K562 (cell line): ENCODE data around the gene DEF6. TPM values are rescaled to one million over a fixed set of nuclear protein-coding genes. Genes with fewer than 3 reads are reported as not detected.

Source experiments
- CHD1 ChIP-seq: fragments of 200-600 bp; sonication (generic); IDR thresholded peaks from one replicate; pipeline ENCODE4 v1.6.1; 2012; ENCODE audit warnings: mild to moderate bottlenecking, moderate library complexity, low read length, inconsistent platforms
- CREBBP ChIP-seq: IDR thresholded peaks from one replicate; pipeline ENCODE4 v1.6.1; 2012; ENCODE audit warnings: low read depth, mild to moderate bottlenecking, control low read depth, inconsistent platforms, low read length
- CREM ChIP-seq: IDR thresholded peaks from 2 replicates; pipeline ENCODE4 v1.6.1; 2014; ENCODE audit warnings: antibody characterized with exemption, low read depth
- CTCFL ChIP-seq: IDR thresholded peaks from 2 replicates; pipeline ENCODE4 v1.6.1; 2011; ENCODE audit warnings: borderline replicate concordance, low read depth, mild to moderate bottlenecking, moderate library complexity, low read length; ENCODE audit not compliant: insufficient read depth, poor library complexity, severe bottlenecking
- DEAF1 ChIP-seq: fragments of 450-650 bp; formaldehyde crosslinking; IDR thresholded peaks from 2 replicates; pipeline ENCODE4 v1.4.0; 2020; ENCODE audit warnings: mild to moderate bottlenecking, moderate library complexity
- DIDO1 ChIP-seq: fragments of 450-650 bp; IDR thresholded peaks from 2 replicates; pipeline ENCODE4 v1.6.1; 2016; ENCODE audit warnings: low read depth, missing biosample characterization, missing genetic modification characterization
- E2F1 ChIP-seq: sonication (generic); formaldehyde crosslinking; IDR thresholded peaks from 2 replicates; pipeline ENCODE4 v1.8.1; 2023; ENCODE audit warnings: mild to moderate bottlenecking, missing genetic modification reagents, moderate library complexity
- EHMT2 ChIP-seq: fragments of 450-650 bp; IDR thresholded peaks from 2 replicates; pipeline ENCODE4 v1.6.1; 2018; ENCODE audit warnings: antibody characterized with exemption
- MBD2 ChIP-seq: sonication (generic); IDR thresholded peaks from 2 replicates; pipeline ENCODE4 v1.6.1; 2016; ENCODE audit warnings: low read depth, borderline replicate concordance
- NCOA1 ChIP-seq: fragments of 450-650 bp; IDR thresholded peaks from 2 replicates; pipeline ENCODE4 v1.6.1; 2016; ENCODE audit warnings: low read depth
- NCOR1 ChIP-seq: fragments of 450-650 bp; IDR thresholded peaks from 2 replicates; pipeline ENCODE4 v1.6.1; 2016; ENCODE audit warnings: mild to moderate bottlenecking, moderate library complexity
- POLR3A ChIP-seq: IDR thresholded peaks from 2 replicates; pipeline ENCODE4 v1.6.1; 2011; ENCODE audit warnings: borderline replicate concordance, mild to moderate bottlenecking, moderate library complexity; ENCODE audit not compliant: insufficient read length, insufficient read depth; ENCODE audit errors: extremely low read depth
- PRPF4 ChIP-seq: fragments of 200-400 bp; formaldehyde crosslinking; IDR thresholded peaks from one replicate; pipeline ENCODE4 v1.6.1; 2017; ENCODE audit warnings: low read length, low read depth, mild to moderate bottlenecking; ENCODE audit not compliant: insufficient read depth, poor library complexity, severe bottlenecking
- PURB ChIP-seq: sonication (generic); formaldehyde crosslinking; IDR thresholded peaks from 2 replicates; pipeline ENCODE4 v1.9.0; 2021; ENCODE audit warnings: low read depth, mild to moderate bottlenecking, missing genetic modification reagents
- RBM25 ChIP-seq: fragments of 200-400 bp; formaldehyde crosslinking; IDR thresholded peaks from 2 replicates; pipeline ENCODE4 v1.6.1; 2018; ENCODE audit warnings: low read length, low read depth, moderate library complexity; ENCODE audit not compliant: severe bottlenecking
- XRCC5 ChIP-seq: fragments of 200-400 bp; formaldehyde crosslinking; IDR thresholded peaks from 2 replicates; pipeline ENCODE4 v1.6.1; 2017; ENCODE audit warnings: low read depth, mild to moderate bottlenecking, low read length
- ZNF12 ChIP-seq: sonication (generic); formaldehyde crosslinking; IDR thresholded peaks from 2 replicates; pipeline ENCODE4 v1.4.0; 2020; ENCODE audit warnings: mild to moderate bottlenecking, missing genetic modification reagents
- ZNF165 ChIP-seq: fragments of 250-450 bp; sonication (Bioruptor Pico); IDR thresholded peaks from 2 replicates; pipeline ENCODE4 v1.4.0; 2020; ENCODE audit warnings: borderline replicate concordance
- ZNF668 ChIP-seq: fragments of 250-450 bp; sonication (Bioruptor Pico); IDR thresholded peaks from 2 replicates; pipeline ENCODE4 v1.8.0; 2022; ENCODE audit warnings: mild to moderate bottlenecking, inconsistent platforms
- ZNF695 ChIP-seq: fragments of 450-650 bp; formaldehyde crosslinking; IDR thresholded peaks from 2 replicates; pipeline ENCODE4 v1.4.0; 2020; ENCODE audit warnings: mild to moderate bottlenecking, moderate library complexity
- ZNF778 ChIP-seq: fragments of 450-650 bp; formaldehyde crosslinking; IDR thresholded peaks from 2 replicates; pipeline ENCODE4 v1.4.0; 2020; ENCODE audit warnings: mild to moderate bottlenecking, moderate library complexity
- ZNF780A ChIP-seq: fragments of 250-450 bp; sonication (Bioruptor Pico); IDR thresholded peaks from 2 replicates; pipeline ENCODE4 v1.5.0; 2021; ENCODE audit warnings: mild to moderate bottlenecking
- polyA plus RNA-seq, 8 experiments: library from polyadenylated mRNA; depleted of rRNA in 4 of 8; stranded (reverse) in 5 of 8; unstranded in 3 of 8; fragments of >200 nt; fragmentation: Nextera tagmentation in 2 of 8; fragmentation: Illumina TruSeq in 1 of 8; extraction: Ambion mirVana in 2 of 8; extraction: Trizol in 1 of 8; gene quantifications; 2 replicates each; pipeline versions ENCODE4 v1.2.1 to v1.2.3, GENCODE V29; 2011 to 2014; ENCODE audit warnings: inconsistent platforms in 1 of 8, missing spikeins in 1 of 8
- total RNA-seq, 7 experiments: library from RNA; depleted of rRNA in 6 of 7; stranded (reverse); fragments of >200 nt in 6 of 7; fragmentation: Illumina TruSeq in 2 of 7; extraction: Trizol in 2 of 7; gene quantifications; 2 replicates each; pipeline versions ENCODE4 v1.2.1 to v1.2.3, GENCODE V29; 2011 to 2021; ENCODE audit warnings: low replicate concordance in 1 of 7

DEF6 gene
- total and polyA plus RNA-seq, 9 of the 15 experiments (the other 6 are each of a cell fraction or from before 2014, with no cell fraction given) = 1.3 to 44.6 (median 22.7) TPM

GRCh38 chr6:35297601-35298481 lies at the start of gene DEF6 (continued):
- TF ChIP-seq CTCFL = peak; percentile 30
- TF ChIP-seq RBM25 = no peak
- peak; percentile 95 for TF ChIP-seq XRCC5
- no peak for TF ChIP-seq CREBBP
- TF ChIP-seq MBD2 = 0 out of 2 replicates have a peak, but pooled peaks have one; percentile 43
- TF ChIP-seq ZNF12 (CRISPR knock-in tag) = no peak
- TF ChIP-seq E2F1 (CRISPR knock-in tag) = no peak
- no peak for TF ChIP-seq POLR3A
- no peak for TF ChIP-seq ZNF778 (CRISPR knock-in tag)
- no peak for TF ChIP-seq PRPF4
- TF ChIP-seq ZNF695 (CRISPR knock-in tag) = no peak
- no peak for TF ChIP-seq DIDO1 (tag)
- no peak for TF ChIP-seq ZNF165 (CRISPR knock-in tag)
- TF ChIP-seq NCOA1 = no peak
- 0 out of 2 replicates have a peak, but pooled peaks have one; percentile 24 for TF ChIP-seq PURB
- peak; percentile 83 for TF ChIP-seq CREM
- TF ChIP-seq NCOR1 = no peak; the same call in 1 of the 2 replicates
- TF ChIP-seq DEAF1 = peak; percentile 99
- peak; percentile 74 for TF ChIP-seq CHD1
- TF ChIP-seq ZNF780A = no peak
- TF ChIP-seq EHMT2 = no peak
- no peak for TF ChIP-seq ZNF668 (CRISPR knock-in tag)
